GM21447 (cell line): ENCODE data around the gene VPS9D1.
A peak's percentile ranks its signal among the peaks of the same experiment; 100 is the strongest.
"Not testable (repeated sequence)": the region's sequence is repeated elsewhere in the genome, so short reads cannot be mapped to it uniquely, and the experiment has no call there.

Experiments
- ATAC-seq: cut with Tn5 transposase; IDR thresholded peaks from one replicate; pipeline ENCODE4 v1.9.1; 2021; ENCODE audit not compliant: unreplicated experiment

VPS9D1 gene

DNA sequence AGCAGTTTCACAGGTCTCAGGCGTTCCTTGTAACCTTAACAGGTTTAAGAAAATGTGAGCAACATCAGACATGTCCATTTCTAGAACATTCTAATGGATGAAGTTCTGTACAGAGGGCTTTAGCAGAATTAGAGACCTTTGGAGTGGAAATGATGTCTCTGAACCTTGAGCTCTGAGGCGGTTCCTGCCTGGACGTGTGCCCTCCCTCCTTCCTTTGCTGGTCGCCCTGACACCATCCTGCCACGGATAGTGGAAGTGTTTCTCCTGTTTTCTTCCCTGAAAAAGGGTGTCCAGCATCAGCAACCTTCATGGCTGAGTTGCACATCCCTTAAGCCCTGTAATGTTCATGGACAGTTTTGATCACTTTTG lies 51.9 kb downstream of the VPS9D1 start:
- ATAC-seq, result no peak

DNA sequence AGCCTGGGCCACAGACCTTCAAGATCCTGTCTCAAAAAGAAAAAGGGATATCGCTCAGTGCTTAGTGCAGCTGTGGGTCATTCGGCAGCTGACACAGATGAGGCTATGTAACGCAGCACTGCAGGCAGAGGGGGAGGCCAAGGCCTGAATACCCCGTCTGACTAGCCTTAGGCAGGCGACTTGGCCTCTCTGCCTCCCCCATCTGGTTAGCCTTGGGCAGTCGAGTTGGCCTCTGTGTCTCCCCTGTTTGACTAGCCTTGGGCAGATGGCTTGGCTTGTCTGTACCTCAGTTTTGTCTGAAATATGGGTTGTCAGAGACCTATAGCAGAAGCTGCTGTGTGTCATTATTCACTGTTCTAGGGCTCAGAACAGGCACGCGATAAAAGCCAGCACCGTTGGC lies 53.1 kb downstream of the VPS9D1 start:
- ATAC-seq, result no peak

DNA sequence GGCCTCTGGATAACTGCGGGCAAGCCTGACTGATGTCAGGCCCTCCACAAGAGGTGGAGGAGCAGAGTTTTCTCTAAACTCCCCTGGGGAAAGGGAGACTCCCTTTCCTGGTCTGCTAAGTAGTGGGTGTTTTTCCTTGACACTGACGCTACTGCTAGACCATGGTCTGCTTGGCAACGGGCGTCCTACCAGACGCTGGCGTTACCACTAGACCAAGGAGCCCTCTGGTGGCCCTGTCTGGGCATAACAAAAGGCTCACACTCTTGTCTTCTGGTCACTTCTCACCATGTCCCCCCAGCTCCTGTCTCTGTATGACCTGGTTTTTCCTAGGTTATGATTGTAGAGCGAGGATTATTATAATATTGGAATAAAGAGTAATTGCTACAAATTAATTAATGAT lies 53.7 kb downstream of the VPS9D1 start:
- not testable (repeated sequence) for ATAC-seq

DNA sequence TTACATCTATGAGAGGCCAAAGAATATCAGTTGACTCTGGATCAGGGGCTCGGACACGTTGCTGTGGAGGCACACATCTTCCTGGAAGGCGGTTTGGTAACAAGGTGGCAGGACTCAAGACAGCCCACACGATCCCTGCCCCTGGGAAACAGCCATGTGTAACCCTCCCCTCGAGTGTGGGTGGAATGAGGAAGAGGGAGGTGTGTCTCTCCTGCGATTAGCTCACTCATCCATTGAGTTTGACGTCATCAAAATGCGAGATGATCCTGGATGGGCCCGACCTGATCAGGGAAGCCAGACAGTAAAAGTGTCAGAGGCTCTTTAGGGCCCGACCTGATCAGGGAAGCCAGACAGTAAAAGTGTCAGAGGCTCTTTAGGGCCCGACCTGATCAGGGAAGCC lies 56.5 kb downstream of the VPS9D1 start:
- ATAC-seq, result not testable (repeated sequence)

DNA sequence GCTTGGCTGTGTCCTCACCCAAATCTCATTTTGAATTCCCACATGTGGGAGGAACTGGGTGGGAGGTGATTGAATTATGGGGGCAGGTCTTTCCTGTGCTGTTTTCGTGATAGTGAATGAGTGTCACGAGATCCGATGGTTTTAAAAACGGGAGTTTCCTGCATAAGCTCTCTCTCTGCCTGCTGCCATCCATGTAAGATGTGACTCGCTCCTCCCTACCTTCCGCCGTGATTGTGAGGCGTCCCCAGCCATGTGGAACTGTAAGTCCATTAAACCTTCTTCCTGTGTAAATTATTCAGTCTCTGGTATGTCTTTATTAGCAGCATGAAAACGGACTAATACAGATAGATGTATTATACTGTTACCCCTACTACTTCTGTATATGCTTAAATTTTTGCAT lies 59.5 kb downstream of the VPS9D1 start:
- ATAC-seq, result no peak

DNA sequence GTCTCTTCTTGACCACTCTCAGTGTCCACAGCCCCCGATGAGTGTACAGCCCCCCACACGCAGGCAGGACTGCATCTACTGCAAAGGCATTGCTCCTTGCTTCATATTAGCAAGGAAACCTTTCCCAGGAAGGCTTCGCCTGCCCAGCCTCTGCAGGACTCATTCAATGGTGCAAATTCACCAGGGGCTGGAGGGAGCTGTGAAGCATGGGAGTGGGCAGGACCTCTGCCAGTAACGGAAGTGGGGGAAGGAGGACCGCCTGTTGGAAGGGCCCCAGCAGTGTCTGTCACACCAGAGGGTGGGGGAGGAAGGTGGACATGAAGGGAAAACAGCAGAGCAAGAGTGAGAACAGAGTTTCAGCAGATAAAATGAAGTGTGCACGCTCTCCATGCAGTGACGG lies 60.6 kb downstream of the VPS9D1 start:
- no peak for ATAC-seq

DNA sequence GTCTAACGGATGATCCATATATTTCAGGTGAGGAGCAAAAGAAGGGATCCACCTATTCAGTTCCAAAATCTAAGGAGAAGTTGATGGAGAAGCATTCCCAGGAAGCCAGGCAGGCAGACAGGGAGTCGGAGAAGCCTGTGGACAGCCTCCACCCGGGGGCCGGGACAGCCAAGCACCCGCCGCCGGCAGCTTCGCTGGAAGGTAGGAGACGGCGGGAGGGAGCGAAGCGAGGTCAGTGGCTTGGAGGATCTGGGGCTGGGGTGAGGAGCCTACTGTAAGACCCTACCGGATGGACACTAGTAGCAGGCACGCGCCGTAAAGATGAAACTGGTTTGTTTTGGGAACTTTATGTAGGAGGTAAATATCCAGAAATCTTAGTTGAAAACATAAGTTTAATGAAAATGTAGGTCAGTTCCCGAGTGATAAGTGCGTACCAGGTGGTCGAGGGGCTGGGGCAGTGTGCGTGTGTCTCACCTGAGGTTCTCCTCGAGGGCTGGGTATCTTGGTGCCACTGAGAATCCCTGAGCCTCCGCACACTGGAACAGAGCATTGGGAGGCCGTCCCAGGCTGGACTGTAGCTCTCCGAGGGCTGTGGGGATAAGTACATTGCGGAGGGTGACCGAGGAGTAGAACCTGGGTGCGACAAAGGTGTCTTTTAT lies 62.3 kb downstream of the VPS9D1 start:
- no peak for ATAC-seq

DNA sequence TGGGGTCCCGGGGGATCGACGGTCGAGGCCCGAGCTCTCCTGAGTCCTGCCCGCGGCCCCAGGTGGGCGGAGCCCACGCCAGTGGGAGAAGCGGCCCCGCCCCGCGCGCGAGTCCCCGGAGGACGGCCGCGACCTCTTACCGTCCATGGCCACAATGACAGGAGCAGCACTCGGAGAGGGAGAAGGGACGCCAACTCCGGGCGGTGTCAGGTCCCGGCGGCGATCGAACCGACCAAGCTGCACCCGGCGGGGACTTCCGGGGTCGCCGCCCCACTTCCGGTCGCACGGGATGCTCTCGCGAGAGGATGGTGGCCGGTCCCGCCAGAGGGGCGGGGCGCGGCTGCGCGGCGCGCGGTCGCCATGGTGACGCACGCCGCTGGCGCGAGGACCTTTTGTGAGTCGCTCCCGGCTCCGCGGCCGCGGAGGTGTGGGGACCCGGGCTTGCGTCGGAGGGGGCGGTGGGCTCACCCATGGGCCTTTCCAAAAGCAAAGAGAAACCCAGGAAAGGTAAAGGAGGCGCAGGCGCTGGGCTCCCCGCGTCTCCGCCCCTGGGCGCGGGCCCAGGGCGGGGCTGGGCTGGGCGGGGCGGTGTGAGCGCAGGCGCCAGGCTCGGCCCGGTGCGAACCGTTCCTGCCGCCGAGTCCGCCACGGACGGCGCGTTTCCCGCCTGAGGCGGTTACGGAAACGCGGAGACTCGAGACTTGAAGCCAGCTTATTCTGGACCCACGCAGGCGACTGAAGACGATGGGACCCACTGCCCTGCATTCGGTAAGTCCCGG lies 63.1 kb downstream of the VPS9D1 start, which contains the start of the genes CHMP1A and SPATA33:
CHMP1A (minus strand) TSS at position 267 of the 779 bp plus-strand sequence; CDS start at position 147, 120 bp downstream.
SPATA33 (plus strand) TSS at position 395 of the 779 bp plus-strand sequence; CDS start at position 471, 76 bp downstream.
- ATAC-seq, result peak; percentile 83
